GM06990 (cell line): Measurements from ENCODE around the gene CYTH3.

ENCODE experiments used
- DNase-seq: peaks from one replicate; pipeline ENCODE4 v3.0.0-alpha.2; 2011; ENCODE audit not compliant: insufficient read length; ENCODE audit errors: extremely low read depth
- H3K27me3 ChIP-seq: replicated peaks from 2 replicates; pipeline ENCODE4 v1.6.0; 2011; ENCODE audit warnings: low read length; ENCODE audit not compliant: control insufficient read depth, insufficient read depth
- H3K36me3 ChIP-seq: 2 replicates; pipeline ENCODE4 v1.5.1; 2011; ENCODE audit warnings: low read length; ENCODE audit not compliant: control insufficient read depth, insufficient read depth
- H3K4me3 ChIP-seq: replicated peaks from 2 replicates; pipeline ENCODE4 v1.5.1; 2011; ENCODE audit warnings: low read depth, mild to moderate bottlenecking, control low read depth, low read length
- CTCF ChIP-seq: IDR thresholded peaks from 2 replicates; pipeline ENCODE4 v1.5.1; 2011; ENCODE audit warnings: low read length, control low read depth, mild to moderate bottlenecking, inconsistent platforms; ENCODE audit not compliant: insufficient read depth, poor library complexity, severe bottlenecking

CYTH3 gene

GRCh38 chr7:6252748-6253147 lies 19.7 kb downstream of the CYTH3 start:
- TF ChIP-seq CTCF = no peak
- no peak overlapping the region for H3K4me3 ChIP-seq
- DNase-seq = no peak
- no peaks in the 10 kb centered on the region for H3K27me3 ChIP-seq
- H3K36me3 ChIP-seq = no peaks in the 10 kb centered on the region

GRCh38 chr7:6252341-6252746 lies 20.1 kb downstream of the CYTH3 start:
- TF ChIP-seq CTCF = no peak
- DNase-seq = no peak
- H3K4me3 ChIP-seq = no peak overlapping the region
- no peaks in the 10 kb centered on the region for H3K36me3 ChIP-seq
- H3K27me3 ChIP-seq = no peaks in the 10 kb centered on the region

DNA sequence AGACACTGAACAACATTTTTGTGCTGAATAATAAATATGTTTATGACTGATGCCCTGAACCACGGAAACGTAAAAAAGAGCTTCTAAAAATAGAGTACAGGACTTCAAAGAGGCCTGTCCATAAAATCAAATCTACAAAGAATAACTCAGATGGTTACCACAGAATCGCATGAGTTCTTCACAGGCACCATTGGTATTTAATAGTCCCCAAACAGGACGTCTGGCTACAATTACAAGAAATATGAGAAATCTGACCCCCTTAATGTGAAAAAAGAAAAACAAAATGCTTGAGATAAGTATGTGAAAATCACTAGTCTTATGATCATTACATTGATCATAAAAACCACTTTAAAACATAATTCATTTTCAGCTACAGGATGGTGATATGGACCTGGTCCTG lies 20.8 kb downstream of the CYTH3 start:
- Histone ChIP-seq H3K4me3 (no peak overlapping the region), H3K27me3 (no peaks in the 10 kb centered on the region), H3K36me3 (no peaks in the 10 kb centered on the region)
- DNase-seq = no peak
- no peak for TF ChIP-seq CTCF

DNA sequence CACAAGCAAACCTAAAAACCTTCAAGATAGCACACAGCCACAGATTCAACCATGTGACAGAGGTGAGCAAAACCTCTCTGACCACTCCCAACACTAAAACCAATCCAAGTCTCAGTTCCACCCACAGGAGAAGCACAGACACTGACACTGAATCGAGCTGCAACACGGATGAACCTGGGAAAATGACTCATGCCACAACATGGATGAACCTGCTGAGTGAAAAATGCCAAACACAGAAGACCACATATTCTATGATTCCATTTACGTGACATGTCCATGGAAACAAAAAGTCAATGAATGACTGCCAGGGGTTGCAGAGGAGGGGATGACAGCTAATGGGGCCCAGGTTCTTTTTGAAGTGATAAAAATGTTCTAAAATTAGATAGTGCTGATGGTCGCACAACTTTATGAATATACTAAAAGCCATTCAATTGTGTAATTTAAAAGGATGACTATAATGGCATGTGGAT lies 22.0 kb downstream of the CYTH3 start:
- Histone ChIP-seq H3K36me3 (no peaks in the 10 kb centered on the region), H3K4me3 (no peak overlapping the region), H3K27me3 (no peaks in the 10 kb centered on the region)
- no peak for DNase-seq
- TF ChIP-seq CTCF = no peak

GRCh38 chr7:6249043-6249442 lies 23.4 kb downstream of the CYTH3 start:
- no peaks in the 10 kb centered on the region for H3K27me3 ChIP-seq
- TF ChIP-seq CTCF = no peak

GRCh38 chr7:6248581-6248980 lies 23.8 kb downstream of the CYTH3 start:
- Histone ChIP-seq H3K36me3 (no peaks in the 10 kb centered on the region), H3K4me3 (no peak overlapping the region), H3K27me3 (no peaks in the 10 kb centered on the region)
- no peak for DNase-seq
- TF ChIP-seq CTCF = no peak

More at GRCh38 chr7:6249043-6249442, 23.4 kb downstream of the CYTH3 start:
- no peak for DNase-seq
- Histone ChIP-seq H3K36me3 (no peaks in the 10 kb centered on the region), H3K4me3 (no peak overlapping the region)
